WTC11 (cell line): ENCODE results near the gene TOGARAM2. TPM values are rescaled to one million over a fixed set of nuclear protein-coding genes. Genes with fewer than 3 reads are reported as not detected.

ENCODE experiments used
- ATAC-seq: fragments of 200-7000 bp; cut with Tn5 transposase; 2 replicates; pipeline ENCODE4 v1.10.0; 2021; ENCODE audit warnings: mild to moderate bottlenecking, moderate library complexity
- CTCF ChIA-PET: fragments of 300-600 bp; sonication (Branson Sonifier 250); formaldehyde crosslinking; loops from one replicate; lab custom pipeline; 2021; ENCODE audit warnings: antibody characterized with exemption; lab: Charles Lee
- POLR2A ChIA-PET: fragments of 350-600 bp; sonication (Branson Sonifier 250); formaldehyde crosslinking; loops from one replicate; lab custom pipeline; 2021; ENCODE audit warnings: antibody characterized with exemption; lab: Charles Lee
- DNase-seq: peaks from one replicate; pipeline ENCODE4 v3.0.0; 2021; ENCODE audit warnings: low spot score
- H3K27ac Mint-ChIP-seq: 2 replicates; pipeline ENCODE4 v1.8.0; 2021; ENCODE audit warnings: mixed read lengths
- H3K27me3 Mint-ChIP-seq: 2 replicates; pipeline ENCODE4 v1.8.0; 2021; ENCODE audit warnings: low read depth, mild to moderate bottlenecking, moderate library complexity, mixed read lengths
- H3K36me3 Mint-ChIP-seq: 2 replicates; pipeline ENCODE4 v1.8.0; 2021; ENCODE audit warnings: mixed read lengths
- H3K4me1 Mint-ChIP-seq: 2 replicates; pipeline ENCODE4 v1.8.0; 2022; ENCODE audit warnings: mixed read lengths
- H3K4me3 Mint-ChIP-seq: 2 replicates; pipeline ENCODE4 v1.8.0; 2021; ENCODE audit warnings: mild to moderate bottlenecking, moderate library complexity, mixed read lengths
- H3K9me3 Mint-ChIP-seq: 2 replicates; pipeline ENCODE4 v1.8.0; 2021; ENCODE audit warnings: mixed read lengths
- AR ChIP-seq: fragments of 250-450 bp; sonication (Bioruptor Pico); IDR thresholded peaks from 2 replicates; pipeline ENCODE4 v1.9.0; 2021; ENCODE audit warnings: mild to moderate bottlenecking
- ELF4 ChIP-seq: sonication (generic); formaldehyde crosslinking; IDR thresholded peaks from 2 replicates; pipeline ENCODE4 v1.8.1; 2022; ENCODE audit warnings: low read depth, mild to moderate bottlenecking, moderate library complexity, missing genetic modification reagents
- ESRRA ChIP-seq: sonication (generic); formaldehyde crosslinking; IDR thresholded peaks from 2 replicates; pipeline ENCODE4 v1.8.1; 2022; ENCODE audit warnings: mild to moderate bottlenecking, missing genetic modification reagents, borderline replicate concordance
- HMGA2 ChIP-seq: fragments of 250-450 bp; sonication (Bioruptor Pico); IDR thresholded peaks from 2 replicates; pipeline ENCODE4 v1.4.0; 2021; ENCODE audit warnings: mild to moderate bottlenecking, moderate library complexity
- IRF2 ChIP-seq: sonication (generic); formaldehyde crosslinking; IDR thresholded peaks from 2 replicates; pipeline ENCODE4 v1.8.0; 2022; ENCODE audit warnings: low read depth, missing genetic modification reagents, borderline replicate concordance
- MAX ChIP-seq: sonication (generic); formaldehyde crosslinking; IDR thresholded peaks from 2 replicates; pipeline ENCODE4 v1.8.0; 2022; ENCODE audit warnings: mild to moderate bottlenecking, missing genetic modification reagents
- NFATC4 ChIP-seq: fragments of 250-450 bp; sonication (Bioruptor Pico); IDR thresholded peaks from 2 replicates; pipeline ENCODE4 v1.9.0; 2021; ENCODE audit warnings: mild to moderate bottlenecking
- NR1H2 ChIP-seq: sonication (generic); formaldehyde crosslinking; IDR thresholded peaks from 2 replicates; pipeline ENCODE4 v1.9.0; 2021; ENCODE audit warnings: mild to moderate bottlenecking, moderate library complexity, missing genetic modification reagents
- NR3C1 ChIP-seq: sonication (generic); formaldehyde crosslinking; conservative IDR thresholded peaks from 2 replicates; pipeline ENCODE4 v1.8.1; 2023; ENCODE audit warnings: low read depth, mild to moderate bottlenecking, missing genetic modification reagents
- RELA ChIP-seq: sonication (generic); formaldehyde crosslinking; IDR thresholded peaks from 2 replicates; pipeline ENCODE4 v1.8.1; 2022; ENCODE audit warnings: missing genetic modification reagents, mild to moderate bottlenecking, borderline replicate concordance
- SMAD3 ChIP-seq: sonication (generic); formaldehyde crosslinking; IDR thresholded peaks from 2 replicates; pipeline ENCODE4 v1.8.0; 2022; ENCODE audit warnings: missing genetic modification reagents, mild to moderate bottlenecking, borderline replicate concordance
- SP1 ChIP-seq: sonication (generic); formaldehyde crosslinking; conservative IDR thresholded peaks from 2 replicates; pipeline ENCODE4 v1.8.1; 2022; ENCODE audit warnings: missing genetic modification reagents
- TEAD4 ChIP-seq: sonication (generic); formaldehyde crosslinking; IDR thresholded peaks from 2 replicates; pipeline ENCODE4 v1.8.0; 2022; ENCODE audit warnings: mild to moderate bottlenecking, missing genetic modification reagents
- ZNF263 ChIP-seq: sonication (generic); formaldehyde crosslinking; IDR thresholded peaks from 2 replicates; pipeline ENCODE4 v1.8.1; 2022; ENCODE audit warnings: low read depth, mild to moderate bottlenecking, moderate library complexity, missing genetic modification reagents
- ZNF396 ChIP-seq: fragments of 250-450 bp; sonication (Bioruptor Pico); IDR thresholded peaks from 2 replicates; pipeline ENCODE4 v1.8.0; 2021; ENCODE audit warnings: mild to moderate bottlenecking, moderate library complexity, borderline replicate concordance
- ZNF423 ChIP-seq: fragments of 250-450 bp; sonication (Bioruptor Pico); IDR thresholded peaks from 2 replicates; pipeline ENCODE4 v2.1.2; 2022; ENCODE audit warnings: mild to moderate bottlenecking, moderate library complexity
- total RNA-seq: library from RNA; stranded (reverse); gene quantifications from 3 replicates; pipeline ENCODE4 v1.2.3, GENCODE V29; 2021
- TF ChIP-seq, protein P1 (sequence below): sonication (generic); formaldehyde crosslinking; IDR thresholded peaks from 2 replicates; pipeline ENCODE4 v1.8.1; 2022; ENCODE audit warnings: low read depth, missing genetic modification reagents, borderline replicate concordance
- TF ChIP-seq, protein P2 (sequence below): fragments of 250-450 bp; sonication (Bioruptor Pico); IDR thresholded peaks from 2 replicates; pipeline ENCODE4 v1.8.0; 2021; ENCODE audit warnings: mild to moderate bottlenecking
- TF ChIP-seq, protein P3 (sequence below): sonication (generic); formaldehyde crosslinking; IDR thresholded peaks from 2 replicates; pipeline ENCODE4 v1.8.0; 2022; ENCODE audit warnings: mild to moderate bottlenecking, missing genetic modification reagents

Gene TOGARAM2
- total RNA-seq, 1 experiment from 2014 or later, result 1.0 TPM

DNA sequence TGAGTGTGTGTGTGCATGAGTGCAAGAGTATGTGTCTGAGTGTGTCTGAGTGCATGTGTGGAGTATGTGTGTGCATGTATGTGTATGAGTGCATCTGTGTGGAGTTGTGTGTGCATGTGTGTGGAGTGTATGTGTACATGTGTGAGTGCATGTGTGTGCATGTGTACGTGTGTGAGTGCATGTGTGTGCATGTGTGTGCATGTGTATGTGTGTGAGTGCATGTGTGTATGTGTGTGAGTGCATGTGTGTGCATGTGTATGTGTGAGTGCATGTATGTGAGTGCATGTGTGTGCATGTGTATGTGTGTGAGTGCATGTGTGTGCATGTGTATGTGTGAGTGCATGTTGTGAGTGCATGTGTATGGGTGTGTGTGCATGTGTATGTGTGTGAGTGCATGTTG is 23.7 kb downstream of the TOGARAM2 start:
- no peak for ATAC-seq
- POLR2A ChIA-PET, result no interaction called here
- no peak overlapping the region for H3K4me3 Mint-ChIP-seq

DNA sequence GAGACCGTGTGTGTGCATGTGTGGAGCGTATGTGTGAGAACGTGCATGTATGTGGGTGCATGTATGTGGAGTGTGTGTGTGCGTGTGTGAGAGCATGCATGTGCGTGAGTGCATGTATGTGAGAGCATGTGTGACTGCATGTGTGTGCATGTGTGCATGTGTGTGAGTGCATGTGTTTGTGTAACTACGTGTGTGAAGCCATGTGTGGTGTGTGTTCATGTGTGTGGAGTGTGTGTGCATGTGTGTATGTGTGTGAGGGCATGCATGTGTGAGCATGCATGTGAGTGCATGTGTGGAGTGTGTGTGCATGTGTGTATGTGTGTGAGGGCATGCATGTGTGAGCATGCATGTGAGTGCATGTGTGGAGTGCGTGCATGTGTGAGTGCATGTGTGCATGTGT is 24.2 kb downstream of the TOGARAM2 start:
- H3K27ac Mint-ChIP-seq, result no peak overlapping the region
- TF ChIP-seq AR (CRISPR knock-in tag), result no peak
- TF ChIP-seq IRF2, result no peak
- no peak for TF ChIP-seq SP1 (CRISPR knock-in tag)
- no peak for TF ChIP-seq ZNF263 (CRISPR knock-in tag)
- TF ChIP-seq, protein P1, sequence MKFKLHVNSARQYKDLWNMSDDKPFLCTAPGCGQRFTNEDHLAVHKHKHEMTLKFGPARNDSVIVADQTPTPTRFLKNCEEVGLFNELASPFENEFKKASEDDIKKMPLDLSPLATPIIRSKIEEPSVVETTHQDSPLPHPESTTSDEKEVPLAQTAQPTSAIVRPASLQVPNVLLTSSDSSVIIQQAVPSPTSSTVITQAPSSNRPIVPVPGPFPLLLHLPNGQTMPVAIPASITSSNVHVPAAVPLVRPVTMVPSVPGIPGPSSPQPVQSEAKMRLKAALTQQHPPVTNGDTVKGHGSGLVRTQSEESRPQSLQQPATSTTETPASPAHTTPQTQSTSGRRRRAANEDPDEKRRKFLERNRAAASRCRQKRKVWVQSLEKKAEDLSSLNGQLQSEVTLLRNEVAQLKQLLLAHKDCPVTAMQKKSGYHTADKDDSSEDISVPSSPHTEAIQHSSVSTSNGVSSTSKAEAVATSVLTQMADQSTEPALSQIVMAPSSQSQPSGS (CRISPR knock-in tag), result no peak
- TF ChIP-seq, all 79 proteins: peak for 0
- CTCF ChIA-PET, result no interaction called here
- POLR2A ChIA-PET, result no interaction called here
- Mint-ChIP-seq H3K4me3 (no peak overlapping the region), H3K27me3 (no peaks in the 10 kb centered on the region), H3K9me3 (no peaks in the 10 kb centered on the region), H3K36me3 (no peaks in the 10 kb centered on the region), H3K4me1 (no peaks in the 10 kb centered on the region)
- DNase-seq (no peak), ATAC-seq (no peak)

More for the DNA sequence above, 23.7 kb downstream of the TOGARAM2 start:
- CTCF ChIA-PET, result no interaction called here
- H3K4me1 Mint-ChIP-seq, result no peaks in the 10 kb centered on the region
- DNase-seq, result no peak
- no peak overlapping the region for H3K27ac Mint-ChIP-seq
- H3K27me3 Mint-ChIP-seq, result no peaks in the 10 kb centered on the region
- TF ChIP-seq, protein P2, sequence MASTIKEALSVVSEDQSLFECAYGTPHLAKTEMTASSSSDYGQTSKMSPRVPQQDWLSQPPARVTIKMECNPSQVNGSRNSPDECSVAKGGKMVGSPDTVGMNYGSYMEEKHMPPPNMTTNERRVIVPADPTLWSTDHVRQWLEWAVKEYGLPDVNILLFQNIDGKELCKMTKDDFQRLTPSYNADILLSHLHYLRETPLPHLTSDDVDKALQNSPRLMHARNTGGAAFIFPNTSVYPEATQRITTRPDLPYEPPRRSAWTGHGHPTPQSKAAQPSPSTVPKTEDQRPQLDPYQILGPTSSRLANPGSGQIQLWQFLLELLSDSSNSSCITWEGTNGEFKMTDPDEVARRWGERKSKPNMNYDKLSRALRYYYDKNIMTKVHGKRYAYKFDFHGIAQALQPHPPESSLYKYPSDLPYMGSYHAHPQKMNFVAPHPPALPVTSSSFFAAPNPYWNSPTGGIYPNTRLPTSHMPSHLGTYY (CRISPR knock-in tag), result no peak
- TF ChIP-seq HMGA2 (CRISPR knock-in tag) (no peak), SMAD3 (CRISPR knock-in tag) (no peak), NFATC4 (no peak), ESRRA (CRISPR knock-in tag) (no peak), NR3C1 (CRISPR knock-in tag) (no peak), RELA (CRISPR knock-in tag) (no peak), TEAD4 (no peak), ZNF423 (CRISPR knock-in tag) (no peak), ELF4 (CRISPR knock-in tag) (no peak), ZNF396 (CRISPR knock-in tag) (no peak)
- no peaks in the 10 kb centered on the region for H3K9me3 Mint-ChIP-seq
- no peaks in the 10 kb centered on the region for H3K36me3 Mint-ChIP-seq

GRCh38 chr2:29006092-29006979 is 25.2 kb downstream of the TOGARAM2 start:
- ChIA-PET POLR2A (no interaction called here), CTCF (no interaction called here)
- no peak overlapping the region for H3K27ac Mint-ChIP-seq
- no peaks in the 10 kb centered on the region for H3K27me3 Mint-ChIP-seq
- TF ChIP-seq MAX (CRISPR knock-in tag) (no peak), NR1H2 (no peak)
- TF ChIP-seq, protein P3, sequence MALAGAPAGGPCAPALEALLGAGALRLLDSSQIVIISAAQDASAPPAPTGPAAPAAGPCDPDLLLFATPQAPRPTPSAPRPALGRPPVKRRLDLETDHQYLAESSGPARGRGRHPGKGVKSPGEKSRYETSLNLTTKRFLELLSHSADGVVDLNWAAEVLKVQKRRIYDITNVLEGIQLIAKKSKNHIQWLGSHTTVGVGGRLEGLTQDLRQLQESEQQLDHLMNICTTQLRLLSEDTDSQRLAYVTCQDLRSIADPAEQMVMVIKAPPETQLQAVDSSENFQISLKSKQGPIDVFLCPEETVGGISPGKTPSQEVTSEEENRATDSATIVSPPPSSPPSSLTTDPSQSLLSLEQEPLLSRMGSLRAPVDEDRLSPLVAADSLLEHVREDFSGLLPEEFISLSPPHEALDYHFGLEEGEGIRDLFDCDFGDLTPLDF (CRISPR knock-in tag), result no peak
- no peaks in the 10 kb centered on the region for H3K9me3 Mint-ChIP-seq
- DNase-seq (no peak), ATAC-seq (no peak)
- no peak overlapping the region for H3K4me3 Mint-ChIP-seq
- H3K36me3 Mint-ChIP-seq, result no peaks in the 10 kb centered on the region
- H3K4me1 Mint-ChIP-seq, result peaks cover 10% of the 10 kb centered on the region
